ENCODE data around the gene OR51G2.

GRCh38 chr11:4916581-4916980 is 2.6 kb downstream of the OR51G2 start:
- TF ChIP-seq POLR2A (IDR thresholded peaks at IDR 0.05) (no peak), POLR2AphosphoS5 (IDR thresholded peaks at IDR 0.05) (no peak)

Measured in sigmoid colon (tissue), 4 donors.